ENCODE measurements around the gene PHACTR3. TPM values are rescaled to one million over a fixed set of nuclear protein-coding genes. Genes with fewer than 3 reads are reported as not detected.

The PHACTR3 gene
- total RNA-seq, 1 experiment from 2014 or later = 0.10 TPM

- in situ Hi-C loops (cut with HindIII; ENCODE audit: low pct_unique_long_range_greater_than_20kb, low sequenced_read_pairs) = no loop called here
- BruUV-seq (replicated peaks) = no TSS peak
- no peak for ATAC-seq
- DNase-seq (ENCODE audit: low read depth, low spot score) = no peak
- POLR2A ChIA-PET = no interaction called here
- intact Hi-C loops (cut with micrococcal nuclease; ENCODE audit: unreplicated experiment) = no loop called here
- no peaks in the 10 kb centered on the region for H3K4me1 ChIP-seq (ENCODE audit: control insufficient read depth, insufficient read depth, low read length)
- H3K36me3 ChIP-seq (ENCODE audit: control insufficient read depth, insufficient read depth, low read length) = no peaks in the 10 kb centered on the region
- peaks cover 18% of the 10 kb centered on the region for H3K27me3 ChIP-seq (ENCODE audit: control insufficient read depth, insufficient read depth, low read length)
- CTCF ChIA-PET = no interaction called here
- H3K4me3 ChIP-seq (ENCODE audit: low read depth in 2 of 2, low read length in 2 of 2) = no peak overlapping the region
- TF ChIP-seq POLR2AphosphoS5 (IDR thresholded peaks at IDR 0.05; ENCODE audit: low read depth, low read length) (no peak), TCF7L2 (IDR thresholded peaks at IDR 0.05; ENCODE audit: low read depth, low read length) (no peak), SIN3A (IDR thresholded peaks at IDR 0.05; ENCODE audit: borderline replicate concordance, insufficient read depth, low read depth, low read length) (no peak), REST (IDR thresholded peaks at IDR 0.05; ENCODE audit: insufficient read depth in 1 of 2, low read depth in 2 of 2, low read length in 1 of 2) (no peak)
- TF ChIP-seq, protein P1, sequence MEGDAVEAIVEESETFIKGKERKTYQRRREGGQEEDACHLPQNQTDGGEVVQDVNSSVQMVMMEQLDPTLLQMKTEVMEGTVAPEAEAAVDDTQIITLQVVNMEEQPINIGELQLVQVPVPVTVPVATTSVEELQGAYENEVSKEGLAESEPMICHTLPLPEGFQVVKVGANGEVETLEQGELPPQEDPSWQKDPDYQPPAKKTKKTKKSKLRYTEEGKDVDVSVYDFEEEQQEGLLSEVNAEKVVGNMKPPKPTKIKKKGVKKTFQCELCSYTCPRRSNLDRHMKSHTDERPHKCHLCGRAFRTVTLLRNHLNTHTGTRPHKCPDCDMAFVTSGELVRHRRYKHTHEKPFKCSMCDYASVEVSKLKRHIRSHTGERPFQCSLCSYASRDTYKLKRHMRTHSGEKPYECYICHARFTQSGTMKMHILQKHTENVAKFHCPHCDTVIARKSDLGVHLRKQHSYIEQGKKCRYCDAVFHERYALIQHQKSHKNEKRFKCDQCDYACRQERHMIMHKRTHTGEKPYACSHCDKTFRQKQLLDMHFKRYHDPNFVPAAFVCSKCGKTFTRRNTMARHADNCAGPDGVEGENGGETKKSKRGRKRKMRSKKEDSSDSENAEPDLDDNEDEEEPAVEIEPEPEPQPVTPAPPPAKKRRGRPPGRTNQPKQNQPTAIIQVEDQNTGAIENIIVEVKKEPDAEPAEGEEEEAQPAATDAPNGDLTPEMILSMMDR (IDR thresholded peaks at IDR 0.05) = no peak
- no peaks in the 10 kb centered on the region for H3K9me3 ChIP-seq (ENCODE audit: control insufficient read depth, insufficient read depth, low read depth, low read length)
- H3K27ac ChIP-seq (ENCODE audit: low read length) = no peak overlapping the region
Observed at GRCh38 chr20:59676126-59676850, 71.9 kb downstream of the PHACTR3 start.

GRCh38 chr20:59676851-59677182, 72.5 kb downstream of the PHACTR3 start:
- Histone ChIP-seq H3K4me1 (ENCODE audit: control insufficient read depth, insufficient read depth, low read length) (no peaks in the 10 kb centered on the region), H3K4me3 (ENCODE audit: low read depth in 2 of 2, low read length in 2 of 2) (no peak overlapping the region), H3K9me3 (ENCODE audit: control insufficient read depth, insufficient read depth, low read depth, low read length) (no peaks in the 10 kb centered on the region), H3K27ac (ENCODE audit: low read length) (no peak overlapping the region), H3K36me3 (ENCODE audit: control insufficient read depth, insufficient read depth, low read length) (no peaks in the 10 kb centered on the region), H3K27me3 (ENCODE audit: control insufficient read depth, insufficient read depth, low read length) (peaks cover 18% of the 10 kb centered on the region)
- BruUV-seq (replicated peaks) = no TSS peak
- CTCF ChIA-PET = no interaction called here
- ATAC-seq (no peak), DNase-seq (ENCODE audit: low read depth, low spot score) (no peak)
- TF ChIP-seq POLR2AphosphoS5 (IDR thresholded peaks at IDR 0.05; ENCODE audit: low read depth, low read length) (no peak), SIN3A (IDR thresholded peaks at IDR 0.05; ENCODE audit: borderline replicate concordance, insufficient read depth, low read depth, low read length) (no peak), TCF7L2 (IDR thresholded peaks at IDR 0.05; ENCODE audit: low read depth, low read length) (no peak), REST (IDR thresholded peaks at IDR 0.05; ENCODE audit: insufficient read depth in 1 of 2, low read depth in 2 of 2, low read length in 1 of 2) (no peak)
- TF ChIP-seq, protein P1 (IDR thresholded peaks at IDR 0.05) = no peak
- in situ Hi-C loops (cut with HindIII; ENCODE audit: low pct_unique_long_range_greater_than_20kb, low sequenced_read_pairs) = no loop called here
- POLR2A ChIA-PET = no interaction called here
- intact Hi-C loops (cut with micrococcal nuclease; ENCODE audit: unreplicated experiment) = no loop called here
